LNCaP clone FGC (cell line): ENCODE data around the gene CLSTN2.
A peak's percentile ranks its signal among the peaks of the same experiment; 100 is the strongest.

ENCODE experiments used
- DNase-seq: peaks from one replicate; pipeline ENCODE4 v3.0.0-alpha.2; 2011; ENCODE audit warnings: low read depth
- H3K4me3 ChIP-seq: 2 replicates; pipeline ENCODE4 v1.5.1; 2011; ENCODE audit warnings: mild to moderate bottlenecking, low read depth, low read length, control low read depth
- CTCF ChIP-seq: IDR thresholded peaks from 2 replicates; pipeline ENCODE4 v1.5.1; 2012; ENCODE audit warnings: mild to moderate bottlenecking; ENCODE audit not compliant: control insufficient read depth, insufficient read depth; ENCODE audit errors: extremely low read depth

Gene CLSTN2

DNA sequence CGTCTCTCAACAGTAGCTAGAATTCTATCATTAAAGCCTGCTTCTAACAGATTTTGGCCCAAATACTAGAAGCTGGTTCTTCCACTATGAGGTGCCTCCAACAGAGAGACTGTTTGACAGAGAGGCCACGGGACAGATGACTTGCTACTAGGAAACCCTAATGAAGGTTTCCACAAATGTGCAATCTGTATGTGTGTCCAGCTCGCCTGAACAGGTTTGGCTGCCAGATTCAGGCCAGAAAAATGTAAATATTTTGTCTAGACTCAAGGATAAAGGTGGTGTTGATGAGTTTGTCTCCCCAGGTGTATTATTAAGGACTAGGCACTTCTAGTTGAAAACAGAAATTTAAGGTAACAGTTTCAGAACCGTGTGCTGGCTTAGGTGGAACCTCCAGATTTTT lies 651.3 kb downstream of the CLSTN2 start:
- no peak for TF ChIP-seq CTCF
- DNase-seq: no peak
- H3K4me3 ChIP-seq: no peak overlapping the region

DNA sequence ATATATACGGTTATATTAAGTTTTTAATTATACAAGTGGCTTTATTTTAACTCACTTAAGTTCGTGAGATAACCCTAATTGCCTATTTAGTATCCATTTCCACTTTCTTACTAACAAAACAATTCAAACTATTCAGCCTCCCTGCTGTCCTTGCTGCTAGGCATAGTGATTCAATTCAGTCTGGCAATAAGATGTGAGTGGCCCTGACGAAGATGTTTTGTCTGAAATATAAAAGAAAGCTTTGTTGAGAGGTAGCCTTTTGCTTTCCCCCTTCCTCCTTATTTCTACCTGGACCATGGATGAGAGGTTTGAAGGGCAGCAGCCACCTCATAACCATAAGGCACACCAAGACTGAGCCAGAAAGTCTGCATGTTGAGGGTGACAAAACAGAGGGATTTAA lies 653.6 kb downstream of the CLSTN2 start:
- H3K4me3 ChIP-seq: no peak overlapping the region
- no peak for TF ChIP-seq CTCF
- no peak for DNase-seq

- H3K4me3 ChIP-seq: no peak overlapping the region
- no peak for DNase-seq
- TF ChIP-seq CTCF: no peak
Observed at GRCh38 chr3:140593766-140594165, 658.8 kb downstream of the CLSTN2 start.

GRCh38 chr3:140595295-140595694 lies 660.3 kb downstream of the CLSTN2 start:
- H3K4me3 ChIP-seq: no peak overlapping the region
- peak; percentile 43 for DNase-seq
- no peak for TF ChIP-seq CTCF

DNA sequence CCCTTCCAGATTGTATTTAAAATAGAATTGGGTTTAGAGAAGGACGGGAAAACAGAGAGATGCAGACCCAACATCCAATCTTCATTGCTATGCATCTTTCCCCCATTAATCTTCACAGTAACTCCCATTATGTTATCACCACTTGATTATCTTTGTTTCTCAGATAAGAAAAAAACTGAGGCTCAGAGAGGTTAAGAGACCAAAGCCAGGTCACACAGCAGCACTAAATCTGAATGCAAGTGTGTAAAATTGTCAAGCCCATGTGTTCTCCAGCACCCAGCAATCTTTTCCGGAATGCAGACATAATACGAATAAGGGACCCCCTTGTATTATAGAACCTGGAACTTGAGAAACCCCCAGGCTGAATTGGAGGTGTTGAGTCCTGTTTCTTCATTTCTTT lies 662.4 kb downstream of the CLSTN2 start:
- H3K4me3 ChIP-seq: no peak overlapping the region
- DNase-seq: no peak
- TF ChIP-seq CTCF: no peak

DNA sequence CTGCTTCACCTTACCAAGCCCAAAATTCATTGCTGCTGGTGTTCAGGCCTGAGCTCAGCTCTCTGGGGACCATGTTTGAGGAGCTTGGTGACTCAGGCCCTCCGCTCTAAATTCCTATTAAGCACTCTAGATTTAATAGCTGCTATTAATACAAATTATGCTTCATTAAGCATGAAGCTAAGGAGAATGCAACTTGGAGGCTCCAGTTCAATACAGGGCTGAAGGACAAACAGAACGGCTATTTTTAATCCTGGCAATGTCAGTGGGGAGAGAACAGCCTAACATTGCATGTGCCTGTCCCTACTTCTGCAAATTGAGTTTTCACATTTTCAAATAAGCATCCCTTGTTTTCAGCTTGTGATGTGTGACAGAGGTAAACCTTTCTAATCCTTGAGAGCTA lies 662.8 kb downstream of the CLSTN2 start:
- no peak overlapping the region for H3K4me3 ChIP-seq
- DNase-seq: no peak
- TF ChIP-seq CTCF: no peak

- DNase-seq: no peak
- H3K4me3 ChIP-seq: no peak overlapping the region
- TF ChIP-seq CTCF: no peak
Observed at GRCh38 chr3:140599009-140599408, 664.0 kb downstream of the CLSTN2 start.
